Panc1 (cell line): ENCODE data around the gene MORF4L2.

Experiments
- REST ChIP-seq, 2 experiments: IDR thresholded peaks; 2 replicates each; pipeline ENCODE4 v1.6.1; 2011 to 2012; ENCODE audit warnings: low read depth in 2 of 2, control low read depth in 1 of 2, low read length in 1 of 2, mild to moderate bottlenecking in 1 of 2, moderate library complexity in 1 of 2; ENCODE audit not compliant: insufficient read depth in 1 of 2
- TF ChIP-seq, protein P1 (sequence below): fragments of 450-650 bp; IDR thresholded peaks from 2 replicates; pipeline ENCODE4 v1.5.1; 2017; ENCODE audit warnings: mild to moderate bottlenecking

GRCh38 chrX:103710609-103711008 is 24.1 kb upstream of the MORF4L2 start, which contains the start of gene TMEM31:
- TF ChIP-seq, protein P1, sequence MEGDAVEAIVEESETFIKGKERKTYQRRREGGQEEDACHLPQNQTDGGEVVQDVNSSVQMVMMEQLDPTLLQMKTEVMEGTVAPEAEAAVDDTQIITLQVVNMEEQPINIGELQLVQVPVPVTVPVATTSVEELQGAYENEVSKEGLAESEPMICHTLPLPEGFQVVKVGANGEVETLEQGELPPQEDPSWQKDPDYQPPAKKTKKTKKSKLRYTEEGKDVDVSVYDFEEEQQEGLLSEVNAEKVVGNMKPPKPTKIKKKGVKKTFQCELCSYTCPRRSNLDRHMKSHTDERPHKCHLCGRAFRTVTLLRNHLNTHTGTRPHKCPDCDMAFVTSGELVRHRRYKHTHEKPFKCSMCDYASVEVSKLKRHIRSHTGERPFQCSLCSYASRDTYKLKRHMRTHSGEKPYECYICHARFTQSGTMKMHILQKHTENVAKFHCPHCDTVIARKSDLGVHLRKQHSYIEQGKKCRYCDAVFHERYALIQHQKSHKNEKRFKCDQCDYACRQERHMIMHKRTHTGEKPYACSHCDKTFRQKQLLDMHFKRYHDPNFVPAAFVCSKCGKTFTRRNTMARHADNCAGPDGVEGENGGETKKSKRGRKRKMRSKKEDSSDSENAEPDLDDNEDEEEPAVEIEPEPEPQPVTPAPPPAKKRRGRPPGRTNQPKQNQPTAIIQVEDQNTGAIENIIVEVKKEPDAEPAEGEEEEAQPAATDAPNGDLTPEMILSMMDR, result no peak
- TF ChIP-seq REST (IDR thresholded peaks at IDR 0.05; ENCODE audit: insufficient read depth in 1 of 2, low read depth in 2 of 2, low read length in 1 of 2), result no peak
